DMS153 (cell line): ENCODE results near the gene PRR7.

Source experiments
- DNase-seq: peaks from one replicate; lab custom pipeline; 2025; lab: John Stamatoyannopoulos, UW

The PRR7 gene

GRCh38 chr5:177499842-177500241 is 53.2 kb downstream of the PRR7 start:
- no peak for DNase-seq

- no peak for DNase-seq
Measured at GRCh38 chr5:177500685-177501522, 54.3 kb downstream of the PRR7 start.

- DNase-seq: no peak
Measured at GRCh38 chr5:177501874-177502678, 55.5 kb downstream of the PRR7 start.

GRCh38 chr5:177502886-177503285 is 56.3 kb downstream of the PRR7 start:
- DNase-seq: no peak

GRCh38 chr5:177503351-177504085 is 56.9 kb downstream of the PRR7 start:
- no peak for DNase-seq

GRCh38 chr5:177504086-177505056 is 57.8 kb downstream of the PRR7 start:
- no peak for DNase-seq

GRCh38 chr5:177505075-177505474 is 58.5 kb downstream of the PRR7 start:
- no peak for DNase-seq
